GM23338 (cell line): Measurements from ENCODE around the gene STARD13.

ENCODE experiments used
- CTCF ChIP-seq, 2 experiments: fragments of 200-600 bp in 1 of 2; sonication (generic) in 1 of 2; conservative IDR thresholded peaks; 2 replicates each; pipeline versions ENCODE4 v1.5.1 to v1.6.1; 2016 to 2017; ENCODE audit warnings: antibody characterized with exemption in 2 of 2, low read depth in 2 of 2, mild to moderate bottlenecking in 2 of 2, moderate library complexity in 1 of 2
- EZH2 ChIP-seq: fragments of 200-600 bp; sonication (generic); IDR thresholded peaks from one replicate; pipeline ENCODE4 v1.8.0; 2017; ENCODE audit warnings: antibody characterized with exemption, mild to moderate bottlenecking, low read depth; ENCODE audit not compliant: unreplicated experiment
- ZNF331 ChIP-seq: fragments of 250-450 bp; sonication (Bioruptor Pico); IDR thresholded peaks from 2 replicates; pipeline ENCODE4 v1.5.0; 2020; ENCODE audit warnings: low read depth, mild to moderate bottlenecking, moderate library complexity

- TF ChIP-seq ZNF331 (CRISPR knock-in tag) (no peak), EZH2 (no peak), CTCF (conservative IDR thresholded peaks at IDR 0.05; ENCODE audit: low read depth in 2 of 2) (no peak)
Observed at GRCh38 chr13:33326246-33326645, 40.7 kb upstream of the STARD13 start.
